Measurements from ENCODE around the gene SGCD.

The SGCD gene

GRCh38 chr5:156423597-156423996 is 96.6 kb downstream of the SGCD start:
- 91% methylated on average over 1 of the region's 3 CpGs; no CpG with 5 or more reads in 1 of the 2 experiments for WGBS, 2 experiments (ENCODE audit: insufficient coverage in 2 of 2)
- no peaks in the 10 kb centered on the region for H3K36me3 ChIP-seq (ENCODE audit: control insufficient read depth, insufficient read depth, low read length)

GRCh38 chr5:156427315-156427714 is 100.4 kb downstream of the SGCD start:
- no peaks in the 10 kb centered on the region for H3K9me3 ChIP-seq (ENCODE audit: control insufficient read depth, low read length)
- no peak overlapping the region for H3K27ac ChIP-seq (ENCODE audit: low read depth, low read length, severe bottlenecking)
- H3K4me1 ChIP-seq (ENCODE audit: control insufficient read depth, insufficient read depth, low read length, poor library complexity, severe bottlenecking): no peaks in the 10 kb centered on the region
- H3K36me3 ChIP-seq (ENCODE audit: control insufficient read depth, insufficient read depth, low read length): no peaks in the 10 kb centered on the region
- 67 to 93% methylated on average over 1 to 3 of the region's 4 CpGs for WGBS, 2 experiments (ENCODE audit: insufficient coverage in 2 of 2)
- no peak overlapping the region for H3K4me3 ChIP-seq (ENCODE audit: extremely low read depth, insufficient read depth, low read length, poor library complexity, severe bottlenecking)

More at GRCh38 chr5:156423597-156423996, 96.6 kb downstream of the SGCD start:
- no peaks in the 10 kb centered on the region for H3K4me1 ChIP-seq (ENCODE audit: control insufficient read depth, insufficient read depth, low read length, poor library complexity, severe bottlenecking)
- no peak overlapping the region for H3K27ac ChIP-seq (ENCODE audit: low read depth, low read length, severe bottlenecking)
- no peak overlapping the region for H3K4me3 ChIP-seq (ENCODE audit: extremely low read depth, insufficient read depth, low read length, poor library complexity, severe bottlenecking)
- H3K9me3 ChIP-seq (ENCODE audit: control insufficient read depth, low read length): no peaks in the 10 kb centered on the region

GRCh38 chr5:156431956-156432829 is 105.2 kb downstream of the SGCD start:
- 80 to 95% methylated on average over 7 to 9 of the region's 9 CpGs for WGBS, 2 experiments (ENCODE audit: insufficient coverage in 2 of 2)
- no peaks in the 10 kb centered on the region for H3K4me1 ChIP-seq (ENCODE audit: control insufficient read depth, insufficient read depth, low read length, poor library complexity, severe bottlenecking)
- H3K27ac ChIP-seq (ENCODE audit: low read depth, low read length, severe bottlenecking): no peak overlapping the region

GRCh38 chr5:156432830-156433105 is 105.8 kb downstream of the SGCD start:
- no peaks in the 10 kb centered on the region for H3K9me3 ChIP-seq (ENCODE audit: control insufficient read depth, low read length)
- H3K4me3 ChIP-seq (ENCODE audit: extremely low read depth, insufficient read depth, low read length, poor library complexity, severe bottlenecking): no peak overlapping the region
- WGBS, 2 experiments (ENCODE audit: insufficient coverage in 2 of 2): 83 to 100% methylated on average over 1 of the region's 1 CpG
- no peaks in the 10 kb centered on the region for H3K4me1 ChIP-seq (ENCODE audit: control insufficient read depth, insufficient read depth, low read length, poor library complexity, severe bottlenecking)
- no peak overlapping the region for H3K27ac ChIP-seq (ENCODE audit: low read depth, low read length, severe bottlenecking)
- no peaks in the 10 kb centered on the region for H3K36me3 ChIP-seq (ENCODE audit: control insufficient read depth, insufficient read depth, low read length)

More at GRCh38 chr5:156431956-156432829, 105.2 kb downstream of the SGCD start:
- Histone ChIP-seq H3K9me3 (ENCODE audit: control insufficient read depth, low read length) (no peaks in the 10 kb centered on the region), H3K4me3 (ENCODE audit: extremely low read depth, insufficient read depth, low read length, poor library complexity, severe bottlenecking) (no peak overlapping the region), H3K36me3 (ENCODE audit: control insufficient read depth, insufficient read depth, low read length) (no peaks in the 10 kb centered on the region)

GRCh38 chr5:156434471-156434870 is 107.5 kb downstream of the SGCD start:
- H3K36me3 ChIP-seq (ENCODE audit: control insufficient read depth, insufficient read depth, low read length): no peaks in the 10 kb centered on the region
- no peak overlapping the region for H3K27ac ChIP-seq (ENCODE audit: low read depth, low read length, severe bottlenecking)
- no peaks in the 10 kb centered on the region for H3K9me3 ChIP-seq (ENCODE audit: control insufficient read depth, low read length)
- H3K4me3 ChIP-seq (ENCODE audit: extremely low read depth, insufficient read depth, low read length, poor library complexity, severe bottlenecking): no peak overlapping the region
- no peaks in the 10 kb centered on the region for H3K4me1 ChIP-seq (ENCODE audit: control insufficient read depth, insufficient read depth, low read length, poor library complexity, severe bottlenecking)
- WGBS, 2 experiments (ENCODE audit: insufficient coverage in 2 of 2): 84 to 92% methylated on average over 3 to 4 of the region's 5 CpGs

- no peak overlapping the region for H3K27ac ChIP-seq (ENCODE audit: low read depth, low read length, severe bottlenecking)
- H3K36me3 ChIP-seq (ENCODE audit: control insufficient read depth, insufficient read depth, low read length): no peaks in the 10 kb centered on the region
- H3K4me3 ChIP-seq (ENCODE audit: extremely low read depth, insufficient read depth, low read length, poor library complexity, severe bottlenecking): no peak overlapping the region
- 85% methylated on average over 2 of the region's 3 CpGs; no CpG with 5 or more reads in 1 of the 2 experiments for WGBS, 2 experiments (ENCODE audit: insufficient coverage in 2 of 2)
- H3K9me3 ChIP-seq (ENCODE audit: control insufficient read depth, low read length): no peaks in the 10 kb centered on the region
- H3K4me1 ChIP-seq (ENCODE audit: control insufficient read depth, insufficient read depth, low read length, poor library complexity, severe bottlenecking): no peaks in the 10 kb centered on the region
Observed at GRCh38 chr5:156435101-156435500, 108.1 kb downstream of the SGCD start.

- Histone ChIP-seq H3K4me3 (ENCODE audit: extremely low read depth, insufficient read depth, low read length, poor library complexity, severe bottlenecking) (no peak overlapping the region), H3K9me3 (ENCODE audit: control insufficient read depth, low read length) (no peaks in the 10 kb centered on the region), H3K27ac (ENCODE audit: low read depth, low read length, severe bottlenecking) (no peak overlapping the region), H3K4me1 (ENCODE audit: control insufficient read depth, insufficient read depth, low read length, poor library complexity, severe bottlenecking) (no peaks in the 10 kb centered on the region), H3K36me3 (ENCODE audit: control insufficient read depth, insufficient read depth, low read length) (no peaks in the 10 kb centered on the region)
- 80 to 89% methylated on average over 2 to 3 of the region's 3 CpGs for WGBS, 2 experiments (ENCODE audit: insufficient coverage in 2 of 2)
Observed at GRCh38 chr5:156438076-156438475, 111.1 kb downstream of the SGCD start.

GRCh38 chr5:156444753-156445291 is 117.9 kb downstream of the SGCD start:
- Histone ChIP-seq H3K9me3 (ENCODE audit: control insufficient read depth, low read length) (no peaks in the 10 kb centered on the region), H3K4me3 (ENCODE audit: extremely low read depth, insufficient read depth, low read length, poor library complexity, severe bottlenecking) (no peak overlapping the region), H3K4me1 (ENCODE audit: control insufficient read depth, insufficient read depth, low read length, poor library complexity, severe bottlenecking) (no peaks in the 10 kb centered on the region), H3K36me3 (ENCODE audit: control insufficient read depth, insufficient read depth, low read length) (no peaks in the 10 kb centered on the region), H3K27ac (ENCODE audit: low read depth, low read length, severe bottlenecking) (no peak overlapping the region)
- WGBS, 2 experiments (ENCODE audit: insufficient coverage in 2 of 2): 75 to 90% methylated on average over 2 of the region's 3 CpGs

- WGBS, 2 experiments (ENCODE audit: insufficient coverage in 2 of 2): 80% methylated on average over 2 of the region's 4 CpGs; no CpG with 5 or more reads in 1 of the 2 experiments
Observed at GRCh38 chr5:156446526-156446925, 119.6 kb downstream of the SGCD start.

GRCh38 chr5:156450778-156451177 is 123.8 kb downstream of the SGCD start:
- no peaks in the 10 kb centered on the region for H3K9me3 ChIP-seq (ENCODE audit: control insufficient read depth, low read length)
- no peaks in the 10 kb centered on the region for H3K36me3 ChIP-seq (ENCODE audit: control insufficient read depth, insufficient read depth, low read length)
- no peak overlapping the region for H3K27ac ChIP-seq (ENCODE audit: low read depth, low read length, severe bottlenecking)
- H3K4me1 ChIP-seq (ENCODE audit: control insufficient read depth, insufficient read depth, low read length, poor library complexity, severe bottlenecking): no peaks in the 10 kb centered on the region
- H3K4me3 ChIP-seq (ENCODE audit: extremely low read depth, insufficient read depth, low read length, poor library complexity, severe bottlenecking): no peak overlapping the region
- no CpG with 5 or more reads among the region's 2 CpGs for WGBS, 2 experiments (ENCODE audit: insufficient coverage in 2 of 2)

More at GRCh38 chr5:156446526-156446925, 119.6 kb downstream of the SGCD start:
- H3K9me3 ChIP-seq (ENCODE audit: control insufficient read depth, low read length): no peaks in the 10 kb centered on the region
- no peak overlapping the region for H3K4me3 ChIP-seq (ENCODE audit: extremely low read depth, insufficient read depth, low read length, poor library complexity, severe bottlenecking)
- no peaks in the 10 kb centered on the region for H3K36me3 ChIP-seq (ENCODE audit: control insufficient read depth, insufficient read depth, low read length)
- no peaks in the 10 kb centered on the region for H3K4me1 ChIP-seq (ENCODE audit: control insufficient read depth, insufficient read depth, low read length, poor library complexity, severe bottlenecking)
- no peak overlapping the region for H3K27ac ChIP-seq (ENCODE audit: low read depth, low read length, severe bottlenecking)

- H3K9me3 ChIP-seq (ENCODE audit: control insufficient read depth, low read length): no peaks in the 10 kb centered on the region
- no peaks in the 10 kb centered on the region for H3K36me3 ChIP-seq (ENCODE audit: control insufficient read depth, insufficient read depth, low read length)
- no CpG with 5 or more reads among the region's 1 CpG for WGBS, 2 experiments (ENCODE audit: insufficient coverage in 2 of 2)
- no peak overlapping the region for H3K4me3 ChIP-seq (ENCODE audit: extremely low read depth, insufficient read depth, low read length, poor library complexity, severe bottlenecking)
- no peak overlapping the region for H3K27ac ChIP-seq (ENCODE audit: low read depth, low read length, severe bottlenecking)
- H3K4me1 ChIP-seq (ENCODE audit: control insufficient read depth, insufficient read depth, low read length, poor library complexity, severe bottlenecking): no peaks in the 10 kb centered on the region
Observed at GRCh38 chr5:156451505-156451904, 124.5 kb downstream of the SGCD start.

All from mesodermal cell (in vitro differentiated cells).